Endothelial cell of umbilical vein (primary cell): ENCODE measurements around the gene UCMA. TPM values are rescaled to one million over a fixed set of nuclear protein-coding genes. Genes with fewer than 3 reads are reported as not detected.

Experiments used
- BruUV-seq: library from RNA; stranded (reverse); fragments of 400-500 nt; replicated peaks from 2 replicates; lab custom pipeline; 2021; lab: Mats Ljungman, UMichigan
- CTCF ChIA-PET: fragments of 300-600, 350-600 bp; sonication (Branson Sonifier 250); formaldehyde crosslinking; loops from one replicate; lab custom pipeline; 2021; ENCODE audit warnings: antibody characterized with exemption, inconsistent platforms; lab: Charles Lee
- POLR2A ChIA-PET: fragments of 300-600, 350-600 bp; sonication (Branson Sonifier 250); formaldehyde crosslinking; loops from one replicate; lab custom pipeline; 2021; ENCODE audit warnings: antibody characterized with exemption, inconsistent platforms; lab: Charles Lee
- DNase-seq: peaks from one replicate; pipeline ENCODE4 v3.0.0-alpha.2; 2011; ENCODE audit warnings: low read depth, low spot score
- FAIRE-seq: peaks from 2 replicates; lab custom pipeline; 2011; peaks lifted over from hg19 to GRCh38; lab: Jason Lieb, UNC
- H2AFZ ChIP-seq: 2 replicates; pipeline ENCODE4 v1.6.0; 2012; ENCODE audit warnings: low read depth, low read length, control low read depth, inconsistent platforms
- H3K27ac ChIP-seq: 2 replicates; pipeline ENCODE4 v1.5.1; 2011; ENCODE audit warnings: low read depth, mild to moderate bottlenecking, control low read depth, low read length, moderate library complexity; ENCODE audit not compliant: insufficient read depth
- H3K27me3 ChIP-seq, 2 experiments: 2 replicates each; pipeline versions ENCODE4 v1.6.0 to v1.6.1; 2011; ENCODE audit warnings: low read length in 2 of 2, mixed read lengths in 1 of 2; ENCODE audit not compliant: control insufficient read depth in 2 of 2, insufficient read depth in 2 of 2
- H3K36me3 ChIP-seq, 2 experiments: 2 replicates in 1 of 2; 3 replicates in 1 of 2; pipeline ENCODE4 v1.5.1; 2011; ENCODE audit warnings: low read length in 2 of 2, mild to moderate bottlenecking in 1 of 2, moderate library complexity in 1 of 2; ENCODE audit not compliant: control insufficient read depth in 2 of 2, insufficient read depth in 2 of 2; ENCODE audit errors: extremely low read depth in 1 of 2
- H3K4me1 ChIP-seq: 3 replicates; pipeline ENCODE4 v1.5.1; 2011; ENCODE audit warnings: mild to moderate bottlenecking, low read length; ENCODE audit not compliant: control insufficient read depth, insufficient read depth; ENCODE audit errors: extremely low read depth
- H3K4me2 ChIP-seq: 2 replicates; pipeline ENCODE4 v1.6.1; 2011; ENCODE audit warnings: low read length, control low read depth, mixed read lengths; ENCODE audit not compliant: insufficient read depth
- H3K4me3 ChIP-seq, 3 experiments: fragments of 200-600 bp in 1 of 3; sonication (generic), shearing (Covaris generic) in 1 of 3; replicated peaks in 1 of 3; 2 replicates each; pipeline ENCODE4 v1.5.1; 2011 to 2016; ENCODE audit warnings: control low read depth in 3 of 3, low read length in 3 of 3, mild to moderate bottlenecking in 2 of 3, inconsistent platforms in 1 of 3, low read depth in 1 of 3, moderate library complexity in 1 of 3; ENCODE audit not compliant: insufficient read depth in 1 of 3
- H3K79me2 ChIP-seq: 2 replicates; pipeline ENCODE4 v1.6.0; 2012; ENCODE audit warnings: low read length, inconsistent platforms; ENCODE audit not compliant: control insufficient read depth, insufficient read depth
- H3K9ac ChIP-seq: replicated peaks from 2 replicates; pipeline ENCODE3; 2011; ENCODE audit warnings: low read length, control low read depth; ENCODE audit not compliant: insufficient read depth; ENCODE audit errors: extremely low read depth
- H3K9me1 ChIP-seq: replicated peaks from 3 replicates; pipeline ENCODE4 v1.6.0; 2011; ENCODE audit warnings: mild to moderate bottlenecking, low read length; ENCODE audit not compliant: control insufficient read depth, insufficient read depth; ENCODE audit errors: extremely low read depth
- H3K9me3 ChIP-seq: replicated peaks from 2 replicates; pipeline ENCODE4 v1.5.1; 2012; ENCODE audit warnings: low read length, inconsistent platforms; ENCODE audit not compliant: control insufficient read depth, insufficient read depth
- H4K20me1 ChIP-seq: replicated peaks from 2 replicates; pipeline ENCODE3; 2011; ENCODE audit warnings: mild to moderate bottlenecking, low read length; ENCODE audit not compliant: control insufficient read depth, insufficient read depth; ENCODE audit errors: extremely low read depth
- EZH2 ChIP-seq: IDR thresholded peaks from 2 replicates; pipeline ENCODE4 v1.6.1; 2012; ENCODE audit warnings: borderline replicate concordance, low read depth, mild to moderate bottlenecking, moderate library complexity, low read length, inconsistent platforms; ENCODE audit not compliant: severe bottlenecking
- dilution Hi-C: fragments of 300-500 bp; cut with MboI; formaldehyde crosslinking; loops from one replicate; pipeline ENCODE4 v1.15.0; 2019; ENCODE audit warnings: low sequenced_read_pairs; ENCODE audit not compliant: extremely low pct_ligation_motif_present
- intact Hi-C: fragments of 100-400 bp; cut with micrococcal nuclease; formaldehyde crosslinking; loops from one replicate; pipeline ENCODE4 v1.10.0; 2022
- polyA plus RNA-seq, 4 experiments: library from polyadenylated mRNA; depleted of rRNA in 3 of 4; stranded (reverse) in 3 of 4; unstranded in 1 of 4; fragments of >200 nt; gene quantifications; 2 replicates each; pipeline versions ENCODE4 v1.2.1 to v1.2.3, GENCODE V29; 2011 to 2012; ENCODE audit warnings: missing spikeins in 1 of 4
- total RNA-seq: library from RNA; stranded (reverse); gene quantifications from 2 replicates; pipeline ENCODE4 v1.2.3, GENCODE V29; 2021
- TF ChIP-seq, protein P1 (sequence below), 2 donors: IDR thresholded peaks; 1 replicate in 1 of 2; 2 replicates in 1 of 2; pipeline ENCODE4 v1.5.1; 2011; ENCODE audit warnings: low read length in 2 of 2, mild to moderate bottlenecking in 2 of 2, moderate library complexity in 2 of 2, control low read depth in 1 of 2, inconsistent platforms in 1 of 2, low read depth in 1 of 2; ENCODE audit not compliant: insufficient read depth in 1 of 2; ENCODE audit errors: extremely low read depth in 1 of 2

Gene UCMA
- total and polyA plus RNA-seq, 2 donors (not counting 3 experiments of a cell fraction or from before 2014, with no cell fraction given), result not detected

DNA sequence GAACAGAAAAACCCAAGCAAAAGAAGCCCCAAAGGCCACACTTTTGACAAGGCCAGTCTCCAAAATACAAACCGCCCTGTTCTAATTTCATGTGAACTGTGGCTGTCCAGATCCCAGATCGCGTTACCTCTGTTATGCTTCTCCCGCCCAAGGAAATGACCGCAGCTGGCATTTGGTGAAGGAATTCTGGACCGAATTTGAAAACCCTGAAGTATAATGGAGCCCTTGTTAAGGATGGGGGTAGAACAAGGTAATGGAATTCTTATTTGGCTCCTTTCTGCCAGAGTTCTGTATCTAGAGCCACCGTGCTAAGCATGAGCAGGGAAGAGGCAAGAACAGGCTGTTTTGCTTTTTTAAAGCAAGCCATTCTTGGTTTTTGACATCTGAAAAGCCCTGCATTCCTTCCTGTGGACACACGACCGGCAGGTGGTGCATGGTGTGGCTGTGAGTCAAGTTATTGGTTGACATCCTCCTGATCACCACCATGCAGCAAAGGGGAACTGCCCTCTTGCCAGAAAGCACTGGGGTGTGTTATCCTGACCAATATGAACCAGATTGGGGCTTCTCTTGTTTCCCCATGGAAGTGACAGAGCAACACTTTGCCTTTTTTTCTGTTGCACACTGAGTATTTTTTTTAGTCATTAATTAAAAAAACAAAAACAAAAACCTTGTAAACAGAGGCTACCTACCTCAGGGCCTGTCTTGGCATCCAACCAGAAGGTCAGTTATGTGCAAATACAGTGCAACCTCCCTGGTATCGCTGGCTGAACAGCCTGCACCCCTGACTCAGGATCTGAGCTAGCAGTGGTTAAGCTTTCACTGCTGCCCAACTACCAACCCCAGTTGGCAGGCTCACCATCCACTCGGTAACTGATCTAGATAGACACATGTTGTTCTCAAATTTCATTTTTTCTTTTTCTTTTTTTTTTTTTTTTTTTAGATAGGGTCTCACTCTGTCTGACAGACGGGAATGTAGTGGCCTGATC, 14.2 kb downstream of the UCMA start:
- no peak for FAIRE-seq

More for the DNA sequence above, 14.2 kb downstream of the UCMA start:
- POLR2A ChIA-PET, result no interaction called here
- no peaks in the 10 kb centered on the region for H3K27me3 ChIP-seq
- H2AFZ ChIP-seq, result no peak overlapping the region
- H3K9ac ChIP-seq, result no peak overlapping the region
- H3K4me2 ChIP-seq, result no peak overlapping the region
- H3K36me3 ChIP-seq, result no peaks in the 10 kb centered on the region
- no TSS peak for BruUV-seq
- no peaks in the 10 kb centered on the region for H4K20me1 ChIP-seq
- DNase-seq, result no peak
- H3K27ac ChIP-seq, result no peak overlapping the region
- no peaks in the 10 kb centered on the region for H3K9me1 ChIP-seq
- no peaks in the 10 kb centered on the region for H3K9me3 ChIP-seq
- no peak for TF ChIP-seq EZH2
- TF ChIP-seq, protein P1, sequence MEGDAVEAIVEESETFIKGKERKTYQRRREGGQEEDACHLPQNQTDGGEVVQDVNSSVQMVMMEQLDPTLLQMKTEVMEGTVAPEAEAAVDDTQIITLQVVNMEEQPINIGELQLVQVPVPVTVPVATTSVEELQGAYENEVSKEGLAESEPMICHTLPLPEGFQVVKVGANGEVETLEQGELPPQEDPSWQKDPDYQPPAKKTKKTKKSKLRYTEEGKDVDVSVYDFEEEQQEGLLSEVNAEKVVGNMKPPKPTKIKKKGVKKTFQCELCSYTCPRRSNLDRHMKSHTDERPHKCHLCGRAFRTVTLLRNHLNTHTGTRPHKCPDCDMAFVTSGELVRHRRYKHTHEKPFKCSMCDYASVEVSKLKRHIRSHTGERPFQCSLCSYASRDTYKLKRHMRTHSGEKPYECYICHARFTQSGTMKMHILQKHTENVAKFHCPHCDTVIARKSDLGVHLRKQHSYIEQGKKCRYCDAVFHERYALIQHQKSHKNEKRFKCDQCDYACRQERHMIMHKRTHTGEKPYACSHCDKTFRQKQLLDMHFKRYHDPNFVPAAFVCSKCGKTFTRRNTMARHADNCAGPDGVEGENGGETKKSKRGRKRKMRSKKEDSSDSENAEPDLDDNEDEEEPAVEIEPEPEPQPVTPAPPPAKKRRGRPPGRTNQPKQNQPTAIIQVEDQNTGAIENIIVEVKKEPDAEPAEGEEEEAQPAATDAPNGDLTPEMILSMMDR (IDR thresholded peaks at IDR 0.05; ENCODE audit: extremely low read depth in 1 of 2, insufficient read depth in 1 of 2, low read depth in 1 of 2, low read length in 2 of 2), result peak in 1 of 2 donors; percentile 6
- intact Hi-C loops, result no loop called here
- no peak overlapping the region for H3K4me3 ChIP-seq
- no peaks in the 10 kb centered on the region for H3K79me2 ChIP-seq
- dilution Hi-C loops, result no loop called here
- CTCF ChIA-PET, result interaction anchor here (0.7 to 1.8 kb wide), 4 partner anchors 10 to 84 kb away, joined by 3 to 10 read pairs (median 4); no protein-coding TSS in a partner anchor
- no peaks in the 10 kb centered on the region for H3K4me1 ChIP-seq
